Measurements from ENCODE around the gene FAM228A. TPM values are rescaled to one million over a fixed set of nuclear protein-coding genes. Genes with fewer than 3 reads are reported as not detected.

FAM228A gene
- total RNA-seq, 1 donor from 2014 or later: 0.32 TPM

DNA sequence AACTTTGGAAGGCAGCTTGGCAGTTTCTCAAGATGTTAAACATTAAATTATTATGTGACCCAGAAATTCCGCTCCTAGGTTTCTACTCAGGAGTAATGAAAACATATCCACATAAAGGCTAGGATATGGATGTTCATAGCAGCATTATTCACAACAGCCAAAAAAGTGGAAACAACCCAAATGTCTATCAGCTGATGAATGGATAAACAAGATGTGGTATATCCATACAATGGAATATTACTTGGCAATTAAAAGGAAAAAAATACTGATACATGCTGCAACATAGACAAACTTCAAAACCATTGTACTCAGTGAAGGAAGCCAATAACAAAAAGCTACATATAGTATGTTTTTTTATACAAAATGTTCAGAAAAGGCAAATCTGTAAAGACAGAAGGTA, 12.4 kb upstream of the FAM228A start:
- Mint-ChIP-seq H3K9me3 (ENCODE audit: unreplicated experiment) (peaks cover 3% of the 10 kb centered on the region), H3K27ac (ENCODE audit: unreplicated experiment) (no peak overlapping the region), H3K4me3 (ENCODE audit: unreplicated experiment) (no peak overlapping the region), H3K36me3 (ENCODE audit: unreplicated experiment) (peaks cover 29% of the 10 kb centered on the region), H3K27me3 (ENCODE audit: unreplicated experiment) (no peaks in the 10 kb centered on the region), H3K4me1 (ENCODE audit: unreplicated experiment) (no peaks in the 10 kb centered on the region)
- DNase-seq (ENCODE audit: extremely low spot score, unreplicated experiment): no peak
- TF ChIP-seq, protein P1, sequence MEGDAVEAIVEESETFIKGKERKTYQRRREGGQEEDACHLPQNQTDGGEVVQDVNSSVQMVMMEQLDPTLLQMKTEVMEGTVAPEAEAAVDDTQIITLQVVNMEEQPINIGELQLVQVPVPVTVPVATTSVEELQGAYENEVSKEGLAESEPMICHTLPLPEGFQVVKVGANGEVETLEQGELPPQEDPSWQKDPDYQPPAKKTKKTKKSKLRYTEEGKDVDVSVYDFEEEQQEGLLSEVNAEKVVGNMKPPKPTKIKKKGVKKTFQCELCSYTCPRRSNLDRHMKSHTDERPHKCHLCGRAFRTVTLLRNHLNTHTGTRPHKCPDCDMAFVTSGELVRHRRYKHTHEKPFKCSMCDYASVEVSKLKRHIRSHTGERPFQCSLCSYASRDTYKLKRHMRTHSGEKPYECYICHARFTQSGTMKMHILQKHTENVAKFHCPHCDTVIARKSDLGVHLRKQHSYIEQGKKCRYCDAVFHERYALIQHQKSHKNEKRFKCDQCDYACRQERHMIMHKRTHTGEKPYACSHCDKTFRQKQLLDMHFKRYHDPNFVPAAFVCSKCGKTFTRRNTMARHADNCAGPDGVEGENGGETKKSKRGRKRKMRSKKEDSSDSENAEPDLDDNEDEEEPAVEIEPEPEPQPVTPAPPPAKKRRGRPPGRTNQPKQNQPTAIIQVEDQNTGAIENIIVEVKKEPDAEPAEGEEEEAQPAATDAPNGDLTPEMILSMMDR (IDR thresholded peaks at IDR 0.05): no peak

DNA sequence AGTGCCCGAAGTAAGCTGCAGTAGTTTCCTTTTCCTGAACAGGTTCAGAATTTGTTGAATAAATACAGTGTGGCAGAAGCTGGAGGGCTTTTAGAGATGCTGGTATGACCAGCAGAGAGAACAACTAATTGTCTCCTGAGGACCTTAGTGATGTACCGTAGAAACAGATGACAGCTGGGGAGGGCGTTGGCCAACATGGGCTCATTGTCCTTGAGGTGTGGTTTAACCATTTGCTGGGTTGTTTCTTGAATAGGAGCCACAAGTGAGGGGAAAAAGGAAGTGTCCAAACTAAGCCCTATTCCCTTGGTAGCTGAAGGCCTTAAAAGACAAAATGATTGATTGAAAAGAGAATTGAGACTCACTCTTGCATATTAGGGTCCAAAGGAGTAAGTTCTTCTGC, 11.7 kb upstream of the FAM228A start:
- no peaks in the 10 kb centered on the region for H3K27me3 Mint-ChIP-seq (ENCODE audit: unreplicated experiment)
- peaks cover 26% of the 10 kb centered on the region for H3K36me3 Mint-ChIP-seq (ENCODE audit: unreplicated experiment)
- no peak overlapping the region for H3K27ac Mint-ChIP-seq (ENCODE audit: unreplicated experiment)
- no peak overlapping the region for H3K4me3 Mint-ChIP-seq (ENCODE audit: unreplicated experiment)
- peaks cover 3% of the 10 kb centered on the region for H3K9me3 Mint-ChIP-seq (ENCODE audit: unreplicated experiment)
- DNase-seq (ENCODE audit: extremely low spot score, unreplicated experiment): no peak
- TF ChIP-seq, protein P1 (IDR thresholded peaks at IDR 0.05): no peak
- no peaks in the 10 kb centered on the region for H3K4me1 Mint-ChIP-seq (ENCODE audit: unreplicated experiment)

DNA sequence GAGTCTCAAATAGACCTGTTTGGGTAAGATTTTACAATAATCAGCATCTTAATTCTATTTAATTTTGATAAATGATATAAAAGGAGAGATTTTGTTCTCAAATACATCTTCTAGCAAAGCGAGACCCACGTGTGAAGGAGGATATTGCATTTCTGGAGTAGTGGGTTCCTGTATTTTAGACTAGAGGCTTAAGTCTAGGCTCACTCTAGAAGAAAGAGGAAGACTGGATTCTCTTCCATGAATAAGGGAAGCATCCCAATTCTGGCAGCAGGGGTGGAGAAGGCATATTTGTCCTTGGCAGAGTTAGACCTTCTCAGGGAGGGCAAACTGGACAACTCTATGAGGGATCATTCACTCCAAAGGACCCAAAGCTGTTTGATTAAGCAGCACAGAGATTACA, 11.3 kb upstream of the FAM228A start:
- no peak for DNase-seq (ENCODE audit: extremely low spot score, unreplicated experiment)
- Mint-ChIP-seq H3K36me3 (ENCODE audit: unreplicated experiment) (peaks cover 25% of the 10 kb centered on the region), H3K27ac (ENCODE audit: unreplicated experiment) (no peak overlapping the region), H3K4me1 (ENCODE audit: unreplicated experiment) (no peaks in the 10 kb centered on the region), H3K4me3 (ENCODE audit: unreplicated experiment) (no peak overlapping the region), H3K27me3 (ENCODE audit: unreplicated experiment) (no peaks in the 10 kb centered on the region), H3K9me3 (ENCODE audit: unreplicated experiment) (peaks cover 3% of the 10 kb centered on the region)
- TF ChIP-seq, protein P1 (IDR thresholded peaks at IDR 0.05): no peak

DNA sequence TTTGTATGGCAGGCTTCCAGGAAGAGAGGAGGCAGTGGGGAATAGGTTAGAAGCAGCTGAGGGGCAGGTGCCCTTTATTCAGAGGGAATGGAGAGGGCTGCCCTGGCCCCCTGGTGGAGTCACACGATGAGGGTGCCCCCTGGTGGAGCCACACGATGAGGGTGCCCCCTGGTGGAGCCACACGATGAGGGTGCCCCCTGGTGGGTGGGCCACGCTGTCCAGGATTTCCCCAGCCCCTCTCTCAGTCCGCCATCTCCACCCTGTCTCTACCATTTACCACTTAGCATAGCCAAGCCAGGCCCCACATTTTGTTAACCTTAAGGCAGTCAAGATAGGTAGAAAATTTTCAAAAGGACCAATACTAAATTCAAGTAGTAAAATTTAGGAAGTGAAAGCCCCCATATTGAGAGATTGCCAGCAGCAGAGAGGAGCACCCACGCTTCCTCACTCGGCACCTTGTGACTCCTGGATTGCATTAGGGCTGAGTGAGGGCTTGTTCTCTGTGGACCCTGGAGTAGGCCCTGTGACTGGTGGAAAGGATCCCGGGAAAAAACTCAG, 10.4 kb upstream of the FAM228A start:
- no peak overlapping the region for H3K4me3 Mint-ChIP-seq (ENCODE audit: unreplicated experiment)
- H3K36me3 Mint-ChIP-seq (ENCODE audit: unreplicated experiment): peaks cover 21% of the 10 kb centered on the region
- TF ChIP-seq, protein P1 (IDR thresholded peaks at IDR 0.05): peak; percentile 37
- H3K9me3 Mint-ChIP-seq (ENCODE audit: unreplicated experiment): peaks cover 3% of the 10 kb centered on the region
- no peak overlapping the region for H3K27ac Mint-ChIP-seq (ENCODE audit: unreplicated experiment)
- no peaks in the 10 kb centered on the region for H3K4me1 Mint-ChIP-seq (ENCODE audit: unreplicated experiment)
- H3K27me3 Mint-ChIP-seq (ENCODE audit: unreplicated experiment): no peaks in the 10 kb centered on the region
- no peak for DNase-seq (ENCODE audit: extremely low spot score, unreplicated experiment)

GRCh38 chr2:24169023-24169422, 5.8 kb upstream of the FAM228A start:
- Mint-ChIP-seq H3K4me3 (ENCODE audit: unreplicated experiment) (no peak overlapping the region), H3K4me1 (ENCODE audit: unreplicated experiment) (no peaks in the 10 kb centered on the region), H3K9me3 (ENCODE audit: unreplicated experiment) (no peaks in the 10 kb centered on the region), H3K27ac (ENCODE audit: unreplicated experiment) (no peak overlapping the region), H3K27me3 (ENCODE audit: unreplicated experiment) (no peaks in the 10 kb centered on the region), H3K36me3 (ENCODE audit: unreplicated experiment) (no peaks in the 10 kb centered on the region)
- TF ChIP-seq, protein P1 (IDR thresholded peaks at IDR 0.05): no peak
- no peak for DNase-seq (ENCODE audit: extremely low spot score, unreplicated experiment)

Data from osteocyte (in vitro differentiated cells).